ENCODE measurements around the gene PCSK6.
"Not testable (repeated sequence)": the region's sequence is repeated elsewhere in the genome, so short reads cannot be mapped to it uniquely, and the experiment has no call there.

PCSK6 gene

DNA sequence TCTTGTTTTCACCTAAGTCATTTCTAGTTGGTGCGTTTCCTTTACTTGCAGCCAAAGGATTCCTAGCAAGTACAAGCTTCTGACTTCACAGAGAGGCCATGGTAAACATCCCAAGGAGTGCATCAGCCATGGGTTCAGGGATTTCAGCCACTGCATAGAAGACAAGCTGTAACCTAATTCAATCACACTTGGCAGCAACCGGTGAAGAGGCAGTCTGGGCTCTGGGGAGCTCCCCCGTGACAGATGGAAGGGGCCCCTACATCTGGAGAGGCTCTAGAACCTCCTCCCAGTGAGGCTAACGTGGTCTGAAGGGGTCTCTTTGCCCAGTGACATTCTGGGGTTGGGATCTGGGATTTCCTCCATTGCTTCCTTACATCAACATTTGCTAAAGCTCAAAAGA, 186.1 kb downstream of the PCSK6 start:
- DNase-seq, result no peak

- no peak for DNase-seq
These were observed 192.8 kb downstream of the PCSK6 start for GRCh38 chr15:101296418-101297405.

- no peak for DNase-seq
These were observed 193.8 kb downstream of the PCSK6 start for GRCh38 chr15:101295607-101296161.

- peak; percentile 93 for DNase-seq
These were observed 194.5 kb downstream of the PCSK6 start, which contains the start of gene SNRPA1 for GRCh38 chr15:101294731-101295606. TSS of gene SNRPA1 (minus strand) at chr15:101295248. CDS start at chr15:101295178, 70 bp downstream.

- no peak for DNase-seq
These were observed 196.4 kb downstream of the PCSK6 start for GRCh38 chr15:101293122-101293521.

- peak; percentile 24 for DNase-seq
These were observed 200.5 kb downstream of the PCSK6 start for GRCh38 chr15:101288905-101289513.

- not testable (repeated sequence) for DNase-seq
These were observed 202.2 kb downstream of the PCSK6 start for GRCh38 chr15:101287342-101287741.

- no peak for DNase-seq
These were observed 202.9 kb downstream of the PCSK6 start for GRCh38 chr15:101286471-101287114.

GRCh38 chr15:101283931-101284330, 205.6 kb downstream of the PCSK6 start:
- no peak for DNase-seq

- DNase-seq, result no peak
These were observed 209.5 kb downstream of the PCSK6 start for GRCh38 chr15:101280007-101280406.

GRCh38 chr15:101277943-101278564, 211.5 kb downstream of the PCSK6 start:
- no peak for DNase-seq

DNA sequence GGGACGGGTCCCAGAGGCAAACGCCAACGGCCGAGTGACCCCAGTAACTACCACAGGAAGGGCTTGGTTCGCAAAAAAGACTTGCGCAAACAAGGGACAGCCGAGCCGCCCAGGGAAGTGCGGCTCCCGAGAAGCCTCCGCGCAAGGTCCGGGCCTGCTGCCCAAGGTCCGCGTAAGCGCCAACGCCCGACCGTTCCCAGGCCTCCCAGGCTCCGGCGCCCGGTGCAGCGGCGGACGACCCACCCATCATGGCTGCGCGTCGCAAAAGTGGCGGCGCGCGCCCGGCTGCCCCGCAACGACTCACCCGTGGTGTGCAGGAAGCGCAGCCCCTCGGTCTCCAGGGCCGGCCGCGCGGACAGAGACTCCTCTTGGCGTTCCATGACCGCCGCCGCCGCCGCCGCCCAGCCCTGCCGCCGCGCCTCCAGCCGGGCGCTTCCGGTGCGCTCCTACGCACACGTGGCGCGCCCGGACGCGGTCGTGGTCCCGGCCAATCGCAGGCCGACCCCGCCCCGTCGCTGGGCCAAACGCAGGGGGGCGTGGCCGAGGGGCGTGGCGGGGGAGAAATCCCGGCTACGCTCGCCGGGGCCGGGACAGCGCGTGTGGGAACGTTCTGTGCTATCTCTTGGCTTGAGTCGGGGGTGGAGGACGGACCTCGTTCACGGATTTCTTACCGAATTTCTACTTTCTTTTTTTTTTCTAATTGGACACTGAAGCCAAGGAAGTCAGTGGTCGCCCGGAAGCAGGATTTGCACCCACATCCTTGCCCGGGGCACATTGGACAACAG, 212.3 kb downstream of the PCSK6 start, which contains the start of gene SELENOS:
TSS of gene SELENOS (minus strand) at position 448 of the 785 bp plus-strand sequence. CDS start at position 380, 68 bp downstream.
- DNase-seq, result peak; percentile 82

DNA sequence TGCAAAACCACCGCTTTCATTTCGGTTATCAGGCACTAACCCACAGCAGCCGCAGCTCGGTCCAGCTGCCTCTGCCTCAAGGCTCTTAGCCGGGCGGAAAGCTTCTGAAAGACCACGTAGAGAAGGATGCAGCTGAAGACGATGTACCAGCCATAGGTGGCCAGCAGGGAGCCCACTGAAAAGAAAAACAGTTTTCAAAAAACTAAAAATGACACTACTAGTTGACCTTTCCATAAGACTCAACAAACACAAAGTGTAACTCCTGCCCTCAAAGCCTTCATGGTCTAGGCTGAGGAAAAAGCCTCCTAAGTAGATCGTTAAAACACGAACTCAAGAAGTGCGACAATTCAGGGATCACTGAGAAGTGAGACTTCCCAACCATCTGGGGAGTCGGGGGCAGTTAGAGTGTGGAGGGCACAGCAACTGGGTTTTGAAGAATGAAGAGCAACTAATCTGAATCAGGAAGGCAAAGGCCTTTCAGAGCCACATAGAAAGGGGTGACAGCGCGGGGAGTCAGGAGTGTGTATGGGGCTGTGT, 212.9 kb downstream of the PCSK6 start:
- no peak for DNase-seq

GRCh38 chr15:101275018-101275417, 214.5 kb downstream of the PCSK6 start:
- DNase-seq, result no peak

DNA sequence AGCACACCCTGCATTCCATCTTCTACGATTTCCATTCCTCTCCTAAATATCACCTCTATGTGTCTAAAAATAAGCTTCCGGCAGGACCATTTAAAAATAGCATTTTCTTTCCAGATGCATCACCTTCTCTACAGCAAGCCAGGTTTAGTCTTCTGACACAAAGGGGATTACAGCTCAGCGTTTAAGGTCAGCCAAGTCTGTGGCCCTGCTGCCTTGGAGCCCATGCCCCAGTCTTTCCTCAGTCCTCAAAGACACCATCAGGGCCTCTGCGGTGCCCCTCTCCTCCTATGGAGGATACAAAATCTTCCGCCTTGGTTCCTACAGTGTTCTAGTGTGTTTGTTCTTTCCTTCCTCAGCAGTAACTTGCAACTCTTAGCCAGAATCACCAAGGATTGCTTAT, 216.0 kb downstream of the PCSK6 start:
- no peak for DNase-seq

- DNase-seq, result no peak
These were observed 216.9 kb downstream of the PCSK6 start for GRCh38 chr15:101272584-101272983.

DNA sequence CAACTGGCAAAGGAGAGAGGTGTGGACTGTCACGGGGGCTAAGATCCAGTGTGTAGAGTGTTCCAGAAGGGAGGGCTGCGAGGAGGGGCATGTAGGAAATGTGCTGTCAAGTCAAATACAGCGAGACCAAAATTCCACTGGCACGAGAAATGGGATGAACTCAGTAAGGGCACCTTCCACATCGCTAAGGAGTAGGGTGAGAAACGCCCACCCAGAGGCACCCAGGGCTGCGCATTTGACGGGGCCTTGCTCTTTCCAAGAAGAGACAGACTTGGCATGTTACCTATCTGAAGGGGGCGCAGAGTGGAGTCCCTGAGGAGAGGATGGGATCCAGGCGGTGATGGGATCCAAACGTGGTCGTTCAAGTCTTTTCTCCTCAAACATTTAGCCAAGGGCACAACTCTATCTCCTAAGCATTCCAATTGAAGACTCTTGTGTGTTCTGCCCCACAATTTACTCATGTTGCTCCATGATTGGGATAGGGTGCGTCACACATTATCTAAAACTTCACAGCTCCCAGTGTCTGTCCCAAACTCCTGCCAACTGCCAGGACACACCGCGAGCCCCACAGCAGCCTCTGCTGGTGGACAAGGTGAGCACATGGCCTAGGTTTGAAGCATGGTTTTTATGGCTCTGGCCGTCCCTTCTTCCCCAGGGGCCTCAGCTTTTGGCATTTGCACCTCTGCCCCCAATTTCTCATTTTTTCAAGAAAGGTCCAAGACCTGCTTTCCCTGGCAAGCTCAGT, 219.9 kb downstream of the PCSK6 start:
- no peak for DNase-seq

DNA sequence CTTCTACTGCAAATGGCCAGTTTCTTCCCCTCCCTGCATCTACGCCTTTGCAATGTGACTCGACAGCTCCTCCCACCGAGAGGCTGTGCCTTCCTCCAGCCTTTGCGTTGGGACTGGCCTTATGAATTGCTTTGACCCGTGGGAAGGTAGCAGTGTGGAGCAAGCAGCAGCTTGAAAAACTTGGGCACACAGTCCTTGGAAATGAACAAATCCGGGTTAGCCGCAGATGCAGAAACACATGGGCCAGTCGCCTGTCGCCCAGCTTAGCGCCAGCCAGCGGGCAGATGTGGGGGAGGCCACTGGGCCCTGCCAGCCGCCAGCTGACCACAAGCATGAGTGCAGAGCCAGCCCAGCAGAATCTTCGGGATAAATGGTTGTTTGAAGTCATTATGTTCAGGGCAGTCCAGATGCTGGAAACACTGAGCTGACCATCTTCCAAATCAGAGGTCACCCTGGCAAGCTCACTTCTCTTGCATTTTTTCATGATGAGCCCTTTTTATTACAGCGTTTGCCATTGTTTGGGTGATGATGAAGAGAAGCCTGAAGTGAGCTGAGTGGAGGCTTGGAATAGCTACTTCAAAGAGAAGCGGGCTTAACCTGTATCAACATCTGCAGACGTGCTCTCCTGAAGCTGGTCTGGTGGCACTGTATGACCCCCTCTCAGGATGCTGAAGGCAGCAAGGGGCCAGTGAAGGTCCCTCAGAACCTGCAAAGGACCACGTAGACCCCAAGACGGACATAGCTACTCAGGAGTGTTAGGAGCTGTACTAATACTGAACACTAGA, 222.0 kb downstream of the PCSK6 start:
- DNase-seq, result no peak

- no peak for DNase-seq
These were observed 222.7 kb downstream of the PCSK6 start for GRCh38 chr15:101266787-101267186.

Measured in GDM1 (cell line).